Suprapubic skin (tissue), 4 donors: ENCODE measurements around the gene GABARAPL2. TPM values are rescaled to one million over a fixed set of nuclear protein-coding genes. Genes with fewer than 3 reads are reported as not detected.

Experiments
- DNase-seq, 2 donors: peaks; one replicate each; pipeline ENCODE4 v3.0.0-alpha.2; 2019; ENCODE audit warnings: low spot score in 2 of 2
- H3K27ac ChIP-seq: fragments of 200-600 bp; sonication (generic); one replicate; pipeline ENCODE4 v1.5.1; 2019
- H3K27me3 ChIP-seq: fragments of 200-600 bp; sonication (generic); one replicate; pipeline ENCODE4 v1.5.1; 2019
- H3K36me3 ChIP-seq: fragments of 200-600 bp; sonication (generic); one replicate; pipeline ENCODE4 v1.5.1; 2019
- H3K4me1 ChIP-seq: fragments of 200-600 bp; sonication (generic); one replicate; pipeline ENCODE4 v1.5.1; 2019
- H3K4me3 ChIP-seq: fragments of 200-600 bp; sonication (generic); one replicate; pipeline ENCODE4 v1.5.1; 2019; ENCODE audit warnings: mild to moderate bottlenecking
- H3K9me3 ChIP-seq: fragments of 200-600 bp; sonication (generic); one replicate; pipeline ENCODE4 v1.5.1; 2019
- EP300 ChIP-seq: sonication (generic); formaldehyde crosslinking; IDR thresholded peaks from one replicate; pipeline ENCODE4 v1.6.1; 2017; ENCODE audit warnings: antibody characterized with exemption
- POLR2A ChIP-seq, 2 donors: fragments of 450-650 bp; IDR thresholded peaks; one replicate each; pipeline ENCODE4 v1.6.1; 2017; ENCODE audit warnings: antibody characterized with exemption in 2 of 2, mild to moderate bottlenecking in 2 of 2, moderate library complexity in 2 of 2
- POLR2AphosphoS5 ChIP-seq, 3 donors: sonication (generic); formaldehyde crosslinking; IDR thresholded peaks; one replicate each; pipeline ENCODE4 v1.6.1; 2017; ENCODE audit warnings: antibody characterized with exemption in 3 of 3
- WGBS: methylation state at CpG from one replicate; pipeline ENCODE4 v1.1.5; 2018; 5-methylcytosine and 5-hydroxymethylcytosine counted together
- total RNA-seq, 4 donors: library from RNA; depleted of rRNA; stranded (reverse); fragments of >200 nt; gene quantifications; one replicate each; pipeline ENCODE4 v1.1.0, GENCODE V29; 2016
- TF ChIP-seq, protein P1 (sequence below), 2 donors: fragments of 200-600 bp in 1 of 2; fragments of 450-650 bp in 1 of 2; sonication (generic) in 1 of 2; IDR thresholded peaks; one replicate each; pipeline ENCODE4 v1.5.1; 2016 to 2019; ENCODE audit warnings: antibody characterized with exemption in 2 of 2, mild to moderate bottlenecking in 1 of 2, moderate library complexity in 1 of 2

Gene GABARAPL2
- total RNA-seq, 4 donors from 2014 or later = 76.2 to 135 (median 99.6) TPM

DNA sequence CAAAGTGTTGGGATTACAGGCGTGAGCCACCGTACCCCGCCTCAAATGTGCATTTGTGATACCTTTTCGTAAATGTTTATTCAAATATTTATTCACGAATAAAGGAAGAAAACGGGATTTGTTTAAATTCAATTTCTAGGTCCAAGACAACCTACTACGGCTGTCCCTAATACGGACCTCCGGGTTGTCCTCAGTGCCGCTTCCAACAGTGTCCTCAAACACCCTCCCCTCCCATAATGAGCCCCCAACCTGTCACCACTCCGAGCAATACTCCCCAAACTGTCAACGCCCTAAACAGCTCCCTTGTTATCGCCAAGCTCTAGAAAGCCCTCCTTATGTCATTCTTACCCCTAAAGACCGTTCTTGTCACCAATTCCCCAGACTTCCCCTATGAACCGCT is 539 bp upstream of the GABARAPL2 start:
- peaks cover 44% of the 10 kb centered on the region for H3K4me1 ChIP-seq
- H3K36me3 ChIP-seq = peaks cover 29% of the 10 kb centered on the region
- no peaks in the 10 kb centered on the region for H3K27me3 ChIP-seq
- DNase-seq = peak in 1 of 2 donors; percentile 44
- 22% methylated on average over 15 of the region's 15 CpGs for WGBS
- TF ChIP-seq POLR2A (IDR thresholded peaks at IDR 0.05) (no peak), POLR2AphosphoS5 (IDR thresholded peaks at IDR 0.05) (no peak), EP300 (no peak)
- TF ChIP-seq, protein P1, sequence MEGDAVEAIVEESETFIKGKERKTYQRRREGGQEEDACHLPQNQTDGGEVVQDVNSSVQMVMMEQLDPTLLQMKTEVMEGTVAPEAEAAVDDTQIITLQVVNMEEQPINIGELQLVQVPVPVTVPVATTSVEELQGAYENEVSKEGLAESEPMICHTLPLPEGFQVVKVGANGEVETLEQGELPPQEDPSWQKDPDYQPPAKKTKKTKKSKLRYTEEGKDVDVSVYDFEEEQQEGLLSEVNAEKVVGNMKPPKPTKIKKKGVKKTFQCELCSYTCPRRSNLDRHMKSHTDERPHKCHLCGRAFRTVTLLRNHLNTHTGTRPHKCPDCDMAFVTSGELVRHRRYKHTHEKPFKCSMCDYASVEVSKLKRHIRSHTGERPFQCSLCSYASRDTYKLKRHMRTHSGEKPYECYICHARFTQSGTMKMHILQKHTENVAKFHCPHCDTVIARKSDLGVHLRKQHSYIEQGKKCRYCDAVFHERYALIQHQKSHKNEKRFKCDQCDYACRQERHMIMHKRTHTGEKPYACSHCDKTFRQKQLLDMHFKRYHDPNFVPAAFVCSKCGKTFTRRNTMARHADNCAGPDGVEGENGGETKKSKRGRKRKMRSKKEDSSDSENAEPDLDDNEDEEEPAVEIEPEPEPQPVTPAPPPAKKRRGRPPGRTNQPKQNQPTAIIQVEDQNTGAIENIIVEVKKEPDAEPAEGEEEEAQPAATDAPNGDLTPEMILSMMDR (IDR thresholded peaks at IDR 0.05) = no peak
- H3K27ac ChIP-seq = peak overlapping the region; percentile 61
- peak overlapping the region; percentile 95 for H3K4me3 ChIP-seq
- no peaks in the 10 kb centered on the region for H3K9me3 ChIP-seq

DNA sequence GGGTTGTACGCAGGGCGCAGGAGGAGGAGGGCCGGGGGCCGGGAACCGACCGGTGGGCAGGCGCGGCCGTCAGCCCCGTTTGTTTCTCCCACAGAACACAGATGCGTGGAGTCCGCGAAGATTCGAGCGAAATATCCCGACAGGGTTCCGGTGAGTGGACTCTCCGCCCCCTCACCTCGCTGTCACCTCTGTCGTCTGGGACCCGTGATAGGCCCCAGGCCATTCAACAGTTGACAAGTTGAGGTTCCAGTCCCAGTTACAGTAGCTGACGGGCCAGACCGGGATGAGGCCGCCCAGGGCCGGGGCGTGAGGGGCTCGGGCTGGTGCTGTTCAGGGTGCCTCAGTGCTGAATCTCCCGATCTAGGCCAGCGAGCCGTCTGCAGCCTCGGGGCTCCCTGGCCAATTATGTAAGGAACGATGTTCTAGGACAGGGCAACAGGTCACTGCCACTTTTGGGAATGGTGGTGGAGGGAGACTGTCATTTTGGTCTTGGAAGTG is 628 bp downstream of the GABARAPL2 start:
- H3K36me3 ChIP-seq = peaks cover 40% of the 10 kb centered on the region
- H3K9me3 ChIP-seq = no peaks in the 10 kb centered on the region
- WGBS = 0% methylated on average over 16 of the region's 32 CpGs
- H3K27ac ChIP-seq = peak overlapping the region; percentile 61
- no peaks in the 10 kb centered on the region for H3K27me3 ChIP-seq
- peaks cover 44% of the 10 kb centered on the region for H3K4me1 ChIP-seq
- peak overlapping the region; percentile 95 for H3K4me3 ChIP-seq
- DNase-seq = peak; percentile 75 to 78
- TF ChIP-seq, protein P1 (IDR thresholded peaks at IDR 0.05) = no peak
- no peak for TF ChIP-seq POLR2AphosphoS5 (IDR thresholded peaks at IDR 0.05)
- no peak for TF ChIP-seq POLR2A (IDR thresholded peaks at IDR 0.05)
- no peak for TF ChIP-seq EP300

DNA sequence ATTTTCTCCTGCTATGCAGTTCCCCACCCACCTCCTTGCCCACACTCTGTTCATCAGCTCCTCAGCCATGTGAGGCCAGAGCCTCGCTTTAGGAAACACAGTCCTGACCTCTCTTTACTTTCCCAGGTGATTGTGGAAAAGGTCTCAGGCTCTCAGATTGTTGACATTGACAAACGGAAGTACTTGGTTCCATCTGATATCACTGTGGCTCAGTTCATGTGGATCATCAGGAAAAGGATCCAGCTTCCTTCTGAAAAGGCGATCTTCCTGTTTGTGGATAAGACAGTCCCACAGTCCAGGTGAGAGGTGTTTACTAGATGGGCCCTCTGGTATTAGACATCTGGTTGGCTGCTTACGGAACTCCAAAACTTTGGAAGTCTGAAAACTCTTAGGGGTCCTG is 1.7 kb downstream of the GABARAPL2 start:
- Histone ChIP-seq H3K27me3 (no peaks in the 10 kb centered on the region), H3K27ac (no peak overlapping the region), H3K4me1 (peaks cover 44% of the 10 kb centered on the region), H3K4me3 (no peak overlapping the region), H3K9me3 (no peaks in the 10 kb centered on the region), H3K36me3 (peaks cover 51% of the 10 kb centered on the region)
- DNase-seq = peak in 1 of 2 donors; percentile 18
- 80% methylated on average over 4 of the region's 4 CpGs for WGBS
- TF ChIP-seq POLR2AphosphoS5 (IDR thresholded peaks at IDR 0.05) (no peak), POLR2A (IDR thresholded peaks at IDR 0.05) (no peak), EP300 (no peak)
- TF ChIP-seq, protein P1 (IDR thresholded peaks at IDR 0.05) = no peak

DNA sequence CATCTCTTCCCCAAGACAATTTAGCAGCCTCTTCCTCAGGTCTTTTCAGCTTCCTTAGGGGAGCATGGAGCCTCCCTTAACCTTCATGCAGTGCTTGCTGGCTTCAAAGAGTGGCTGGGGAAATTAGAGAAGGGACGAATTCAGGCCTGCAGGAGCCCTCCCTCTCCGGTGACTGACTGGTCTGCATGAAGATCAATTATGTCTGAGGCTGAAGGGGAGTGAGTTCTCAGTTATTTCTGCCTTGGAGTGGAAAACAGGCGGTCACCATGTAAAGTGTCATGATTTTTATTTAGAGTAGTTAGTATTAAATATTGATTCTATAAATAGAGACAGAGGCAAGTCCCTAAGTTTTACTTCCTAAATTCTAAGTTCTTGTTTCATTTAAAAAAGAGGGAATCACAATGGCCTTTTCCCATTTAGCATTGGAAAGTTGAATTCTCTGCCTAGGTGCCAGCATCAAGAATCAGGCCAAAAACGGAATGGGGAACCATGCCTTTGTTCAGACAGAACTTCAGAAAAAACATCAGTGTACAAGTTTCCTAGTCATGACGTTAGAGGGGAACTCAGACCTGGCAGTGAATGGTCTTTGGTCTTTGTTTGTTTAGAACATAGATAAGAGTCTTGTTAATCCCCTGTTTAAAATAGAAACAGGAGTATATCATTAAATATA is 4.4 kb downstream of the GABARAPL2 start:
- WGBS = 65% methylated on average over 5 of the region's 5 CpGs
- Histone ChIP-seq H3K4me1 (peaks cover 43% of the 10 kb centered on the region), H3K9me3 (no peaks in the 10 kb centered on the region), H3K27ac (no peak overlapping the region), H3K27me3 (no peaks in the 10 kb centered on the region), H3K36me3 (peaks cover 74% of the 10 kb centered on the region), H3K4me3 (no peak overlapping the region)
- peak; percentile 13 to 29 for DNase-seq
- TF ChIP-seq EP300 (no peak), POLR2AphosphoS5 (IDR thresholded peaks at IDR 0.05) (no peak), POLR2A (IDR thresholded peaks at IDR 0.05) (no peak)
- TF ChIP-seq, protein P1 (IDR thresholded peaks at IDR 0.05) = no peak

DNA sequence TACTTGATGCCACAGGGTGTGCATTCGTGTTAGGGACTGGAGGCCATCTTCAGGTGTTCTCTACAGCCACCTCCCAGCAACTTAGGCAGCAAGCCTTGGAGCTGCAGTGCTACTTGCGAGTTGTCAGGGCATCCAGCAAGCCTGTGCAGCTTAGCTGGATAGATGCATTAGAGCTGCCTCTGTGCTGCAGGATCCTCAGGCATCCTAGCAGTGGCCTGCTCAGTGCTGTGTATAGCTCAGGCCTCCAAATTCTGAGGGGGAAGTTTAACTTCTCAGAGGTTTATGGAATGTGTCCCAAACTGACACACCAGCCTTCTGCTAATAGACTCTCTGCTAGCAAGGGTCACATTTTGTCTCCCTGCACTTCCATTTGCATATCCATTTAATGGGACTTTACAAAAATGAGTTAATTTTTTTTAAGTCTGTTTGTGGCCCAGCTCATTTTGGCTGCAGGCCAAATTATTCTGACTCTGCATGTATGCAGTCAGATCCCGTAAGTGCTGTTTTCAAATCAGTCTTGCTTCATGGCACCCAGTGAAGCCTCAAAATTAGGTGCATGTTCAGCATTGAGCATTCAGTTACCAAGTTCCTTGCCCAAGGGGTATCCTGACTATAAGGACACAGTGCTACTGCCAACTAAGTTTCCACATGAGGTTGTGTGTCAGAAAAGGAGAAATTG is 6.8 kb downstream of the GABARAPL2 start:
- peak; percentile 11 to 19 for DNase-seq
- WGBS = 67% methylated on average over 3 of the region's 3 CpGs

More for the DNA sequence above, 6.8 kb downstream of the GABARAPL2 start:
- Histone ChIP-seq H3K4me3 (no peak overlapping the region), H3K36me3 (peaks cover 95% of the 10 kb centered on the region), H3K27ac (no peak overlapping the region), H3K4me1 (peaks cover 26% of the 10 kb centered on the region), H3K9me3 (no peaks in the 10 kb centered on the region), H3K27me3 (no peaks in the 10 kb centered on the region)
- TF ChIP-seq POLR2AphosphoS5 (IDR thresholded peaks at IDR 0.05) = no peak
- TF ChIP-seq, protein P1 (IDR thresholded peaks at IDR 0.05) = no peak
- no peak for TF ChIP-seq EP300
- TF ChIP-seq POLR2A (IDR thresholded peaks at IDR 0.05) = no peak
